SIG-M5 (cell line): ENCODE results near the gene DCTN3.
A peak's percentile ranks its signal among the peaks of the same experiment; 100 is the strongest.
"Not testable (repeated sequence)": the region's sequence is repeated elsewhere in the genome, so short reads cannot be mapped to it uniquely, and the experiment has no call there.

Source experiments
- DNase-seq: peaks from one replicate; lab custom pipeline; 2025; lab: John Stamatoyannopoulos, UW

Gene DCTN3

GRCh38 chr9:34647084-34647403 lies 26.7 kb upstream of the DCTN3 start:
- DNase-seq: no peak

DNA sequence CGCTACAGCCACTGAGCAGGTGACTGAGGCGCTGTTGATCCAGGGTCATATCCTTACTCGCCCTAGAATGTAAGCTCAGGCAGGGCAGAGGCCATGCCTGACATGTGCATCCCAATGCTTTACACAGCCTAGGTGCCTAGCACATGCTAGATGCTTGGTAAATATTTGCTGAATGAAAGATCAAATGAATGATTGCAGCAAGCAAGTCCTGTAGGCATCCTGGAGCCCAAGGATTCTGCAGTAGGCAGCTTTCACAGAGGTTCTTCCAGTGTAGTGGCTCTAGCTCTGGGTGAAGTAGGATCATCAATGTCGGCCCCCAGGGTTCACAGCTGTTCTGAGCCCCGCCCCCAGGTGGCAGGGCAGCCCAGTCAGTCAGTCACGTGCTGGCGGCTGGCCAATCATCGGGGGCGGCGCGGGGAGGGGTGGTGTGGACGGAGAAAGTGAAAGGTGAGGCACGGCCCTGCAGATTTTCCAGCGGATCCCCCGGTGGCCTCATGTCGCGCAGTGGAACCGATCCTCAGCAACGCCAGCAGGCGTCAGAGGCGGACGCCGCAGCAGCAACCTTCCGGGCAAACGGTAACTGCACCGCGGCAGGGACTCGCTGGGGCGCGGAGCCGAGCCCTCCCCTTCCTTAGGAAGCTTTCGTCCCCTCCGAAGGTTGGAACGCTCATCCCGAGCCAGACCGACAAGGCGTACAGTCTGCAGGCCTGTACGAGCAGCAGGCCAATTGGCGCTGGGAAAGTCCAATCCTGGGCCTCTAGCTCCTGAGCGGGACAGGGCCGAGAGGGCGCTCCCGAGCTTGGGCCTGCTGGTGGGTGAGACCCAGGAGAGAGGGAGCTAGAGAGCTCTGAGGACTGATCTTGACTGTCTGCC lies 26.2 kb upstream of the DCTN3 start, which contains the start of gene GALT:
TSS of gene GALT (plus strand) at position 465 of the 873 bp plus-strand sequence. CDS start at position 495, 30 bp downstream.
- no peak for DNase-seq

- DNase-seq: no peak
Observed at GRCh38 chr9:34644766-34645314, 24.5 kb upstream of the DCTN3 start.

DNA sequence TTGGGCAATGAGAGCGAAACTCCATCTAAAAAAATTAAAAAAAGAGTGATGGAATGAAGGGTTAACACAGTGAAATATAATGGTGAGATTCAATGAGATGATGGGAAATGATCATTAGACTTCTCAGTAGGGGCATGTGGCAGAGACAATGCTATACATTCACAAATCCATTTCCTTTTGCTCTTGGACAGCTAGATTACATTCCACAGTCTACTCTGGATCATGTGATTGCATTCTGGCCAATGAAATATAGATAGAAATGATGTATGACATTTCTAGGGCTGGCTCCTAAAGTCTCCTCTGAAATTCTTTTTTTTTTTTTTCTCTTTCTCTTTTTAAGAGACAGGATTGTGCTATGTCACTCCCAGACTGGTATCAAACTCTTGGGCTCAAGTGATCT lies 22.4 kb upstream of the DCTN3 start:
- no peak for DNase-seq

DNA sequence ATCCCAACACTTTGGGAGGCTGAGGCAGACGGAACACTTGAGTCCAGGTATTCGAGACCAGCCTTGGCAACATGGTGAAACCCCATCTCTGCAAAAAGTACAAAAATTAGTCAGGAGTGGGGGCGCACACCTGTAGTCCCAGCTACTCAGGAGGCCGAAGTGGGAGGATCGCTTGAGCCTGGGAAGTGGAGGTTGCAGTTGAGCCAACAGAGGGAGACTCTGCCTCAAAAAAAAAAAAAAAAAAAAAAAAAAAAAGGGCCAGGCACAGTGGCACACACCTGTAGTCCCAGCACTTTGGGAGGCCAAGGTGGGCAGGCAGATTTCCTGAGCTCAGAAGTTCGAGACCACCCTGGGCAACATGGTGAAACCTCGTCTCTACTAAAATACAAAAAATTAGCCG lies 19.0 kb upstream of the DCTN3 start:
- DNase-seq: not testable (repeated sequence)

DNA sequence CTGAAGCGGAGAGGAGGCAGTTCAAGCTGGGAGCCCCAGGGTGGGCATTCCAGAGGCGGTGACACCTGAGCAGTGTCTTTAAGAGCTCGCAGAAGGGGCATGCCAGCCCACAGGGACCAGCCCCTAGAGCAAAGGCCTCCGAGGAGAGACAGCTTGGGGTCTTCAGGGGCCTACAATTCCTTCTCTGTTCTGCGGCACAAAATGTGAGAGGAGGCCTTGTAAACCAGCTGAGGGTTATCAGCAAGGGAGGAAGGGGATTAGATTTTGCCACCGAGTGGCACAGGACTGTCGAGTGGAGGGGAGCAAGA lies 17.8 kb upstream of the DCTN3 start:
- DNase-seq: no peak

DNA sequence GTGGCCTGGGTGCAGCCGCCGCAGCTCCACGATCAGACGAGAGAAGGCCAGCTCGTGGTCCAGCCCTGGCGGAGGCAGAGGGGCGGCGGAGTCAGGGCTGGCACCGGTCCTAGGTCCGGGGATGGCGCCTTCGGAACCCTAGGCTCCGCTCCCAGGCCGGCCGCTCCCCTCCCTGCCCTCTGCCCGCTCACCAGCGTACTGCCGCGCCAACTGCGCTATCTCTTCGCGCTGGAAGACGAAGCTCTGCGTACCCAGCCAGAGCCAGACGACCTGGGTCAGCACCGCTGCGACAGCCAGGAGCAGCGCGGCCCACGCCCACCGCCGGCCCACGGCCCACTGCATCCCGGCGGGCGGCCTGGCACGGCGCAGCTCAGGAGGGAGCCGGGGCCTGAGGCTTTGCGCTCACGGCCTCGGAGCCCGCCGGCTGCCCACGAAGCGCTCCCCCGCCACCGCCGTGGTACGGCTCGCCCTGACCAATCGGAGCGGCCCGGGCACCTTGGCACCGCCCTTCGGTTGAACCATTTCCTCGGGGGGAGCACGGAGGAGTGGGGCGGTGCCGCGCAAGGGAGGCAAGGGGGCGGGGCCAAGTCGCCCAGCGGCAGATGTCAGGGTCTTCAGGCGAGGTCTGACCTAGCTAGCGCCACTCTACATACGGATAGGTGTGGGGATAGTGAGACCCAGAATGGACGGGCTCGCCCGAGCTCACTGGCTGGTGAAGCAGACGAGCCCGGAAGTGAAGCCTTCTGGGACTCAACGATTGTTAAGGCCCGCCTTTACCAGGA lies 17.3 kb upstream of the DCTN3 start, which contains the start of gene SIGMAR1:
TSS of gene SIGMAR1 (minus strand) at position 432 of the 782 bp plus-strand sequence. CDS start at position 342, 90 bp downstream.
- DNase-seq: peak; percentile 12

DNA sequence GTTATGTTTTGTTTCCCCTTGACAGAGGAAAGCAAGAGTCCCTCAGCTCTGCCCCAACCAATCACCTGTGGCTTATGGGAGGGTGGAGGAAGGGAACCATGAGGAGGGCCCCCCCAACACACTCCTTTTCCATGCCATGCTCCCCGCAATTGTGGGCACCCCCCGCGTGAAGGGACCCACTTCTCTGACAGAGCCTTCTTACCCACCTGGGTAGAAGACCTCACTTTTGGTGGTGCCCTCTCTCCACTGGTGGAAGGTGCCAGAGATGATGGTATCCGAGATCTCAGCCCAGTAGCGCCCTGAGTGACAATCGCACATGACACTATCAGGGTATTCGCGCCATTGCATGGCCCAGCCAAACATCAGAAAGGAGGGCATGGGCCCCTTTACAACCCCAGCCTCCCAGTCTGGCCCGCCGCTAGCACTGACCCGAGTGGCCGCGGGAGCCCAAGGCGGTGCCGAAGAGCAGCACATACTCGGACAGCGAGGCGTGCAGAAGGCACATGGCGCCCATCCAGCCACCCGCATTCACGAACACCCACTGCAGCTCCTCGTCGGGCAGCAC lies 16.6 kb upstream of the DCTN3 start:
- DNase-seq: no peak

DNA sequence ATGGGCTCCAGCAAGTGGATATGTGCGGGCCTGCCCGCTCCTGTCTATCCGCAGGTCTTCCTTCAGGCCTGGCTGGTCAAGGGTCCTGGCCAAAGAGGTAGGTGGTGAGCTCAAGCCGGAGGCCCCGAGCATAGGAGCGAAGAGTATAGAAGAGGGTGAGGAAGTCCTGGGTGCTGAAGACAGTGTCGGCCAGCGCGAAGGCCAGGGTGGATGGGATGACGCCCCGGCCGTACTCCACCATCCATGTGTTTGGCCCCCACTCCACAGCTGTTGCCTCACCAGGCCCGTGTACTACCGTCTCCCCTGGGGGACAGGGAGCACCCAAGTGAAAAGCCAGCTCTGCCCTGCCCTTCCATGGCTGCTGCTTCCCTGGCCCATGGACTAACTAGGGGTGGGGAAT lies 15.3 kb upstream of the DCTN3 start:
- no peak for DNase-seq

GRCh38 chr9:34634551-34635248 lies 14.4 kb upstream of the DCTN3 start:
- no peak for DNase-seq

- no peak for DNase-seq
Observed at GRCh38 chr9:34633851-34634550, 13.7 kb upstream of the DCTN3 start.

DNA sequence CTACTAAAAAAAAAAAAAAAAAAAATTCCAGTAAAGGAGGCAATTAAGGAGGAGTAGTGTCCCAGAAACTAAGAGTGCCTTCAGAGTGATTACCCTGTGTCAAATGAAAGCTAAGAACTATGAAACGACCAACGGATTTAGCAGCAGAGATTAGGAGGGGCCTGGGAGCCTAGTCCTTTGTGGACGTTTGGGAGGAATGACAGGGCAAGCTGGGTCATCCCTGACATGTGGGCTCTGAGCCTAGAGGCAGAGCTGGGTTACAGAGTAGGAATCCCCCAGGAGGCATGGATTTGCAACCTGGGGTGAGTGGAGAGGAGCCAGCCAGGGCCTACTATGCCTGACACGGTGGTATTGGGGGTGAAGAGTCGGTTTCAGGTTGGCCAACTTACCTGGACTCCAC lies 12.9 kb upstream of the DCTN3 start:
- no peak for DNase-seq

GRCh38 chr9:34630402-34631154 lies 10.3 kb upstream of the DCTN3 start:
- no peak for DNase-seq

- DNase-seq: no peak
Observed at GRCh38 chr9:34629491-34629808, 9.2 kb upstream of the DCTN3 start.

DNA sequence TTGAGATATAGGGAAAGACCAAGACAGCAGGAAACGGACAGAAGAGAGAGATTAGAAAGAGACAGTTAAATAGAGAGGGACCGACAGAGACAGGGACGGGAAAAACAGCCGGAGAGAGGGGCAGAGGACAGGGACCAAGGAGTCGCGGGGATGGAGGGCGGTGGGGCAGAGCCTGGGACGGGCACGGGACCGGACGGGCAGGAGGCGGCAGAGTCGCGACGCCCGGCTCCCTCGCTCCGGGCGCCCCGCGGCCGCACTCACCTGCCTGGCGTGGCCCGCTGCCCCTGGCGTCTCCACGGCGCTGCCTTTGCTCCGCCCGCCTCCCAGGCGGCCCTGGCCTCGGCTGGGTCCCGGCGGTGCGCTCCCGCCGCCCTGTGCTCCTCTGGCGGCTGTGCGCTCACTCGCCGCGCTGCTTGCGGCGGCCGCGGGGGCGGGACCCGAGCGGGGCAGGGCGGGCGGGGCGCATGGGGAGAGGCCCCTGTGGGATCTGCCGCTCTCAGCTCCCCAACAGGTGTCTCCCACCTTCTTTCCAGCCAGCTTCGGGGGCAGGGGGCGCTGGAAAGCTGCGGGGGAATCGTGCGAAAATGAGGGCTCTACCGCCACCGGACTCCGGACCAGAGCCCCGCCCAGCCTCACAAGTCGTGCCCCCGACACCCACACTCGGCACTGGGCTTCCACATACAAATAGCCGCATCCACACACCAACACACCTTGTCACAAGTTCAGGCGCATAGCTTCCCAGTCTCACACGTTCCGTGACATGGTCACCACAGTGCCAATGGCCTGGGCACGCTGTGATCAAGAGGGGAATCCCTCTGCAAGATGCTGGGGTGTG lies 8.6 kb upstream of the DCTN3 start, which contains the start of gene ARID3C:
TSS of gene ARID3C (minus strand) at position 411 of the 835 bp plus-strand sequence. CDS start 1,052 bp downstream, outside the sequence.
- no peak for DNase-seq

- DNase-seq: no peak
Observed at GRCh38 chr9:34627716-34628655, 7.7 kb upstream of the DCTN3 start.

DNA sequence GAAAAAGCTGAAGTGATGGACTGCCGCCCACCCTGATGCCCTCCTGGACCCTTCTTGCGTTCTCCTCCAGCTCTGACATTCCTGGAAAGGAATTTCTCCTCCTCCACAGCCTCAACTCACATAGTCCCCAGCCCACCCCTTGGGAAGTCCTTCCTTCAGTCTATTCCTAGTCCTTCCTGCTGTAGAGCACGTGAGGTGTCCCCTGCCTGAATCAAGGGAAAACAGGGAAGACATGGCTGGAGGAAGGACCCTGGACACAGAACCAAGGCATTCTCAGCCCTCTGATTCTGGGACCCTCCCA lies 4.8 kb upstream of the DCTN3 start:
- DNase-seq: no peak

DNA sequence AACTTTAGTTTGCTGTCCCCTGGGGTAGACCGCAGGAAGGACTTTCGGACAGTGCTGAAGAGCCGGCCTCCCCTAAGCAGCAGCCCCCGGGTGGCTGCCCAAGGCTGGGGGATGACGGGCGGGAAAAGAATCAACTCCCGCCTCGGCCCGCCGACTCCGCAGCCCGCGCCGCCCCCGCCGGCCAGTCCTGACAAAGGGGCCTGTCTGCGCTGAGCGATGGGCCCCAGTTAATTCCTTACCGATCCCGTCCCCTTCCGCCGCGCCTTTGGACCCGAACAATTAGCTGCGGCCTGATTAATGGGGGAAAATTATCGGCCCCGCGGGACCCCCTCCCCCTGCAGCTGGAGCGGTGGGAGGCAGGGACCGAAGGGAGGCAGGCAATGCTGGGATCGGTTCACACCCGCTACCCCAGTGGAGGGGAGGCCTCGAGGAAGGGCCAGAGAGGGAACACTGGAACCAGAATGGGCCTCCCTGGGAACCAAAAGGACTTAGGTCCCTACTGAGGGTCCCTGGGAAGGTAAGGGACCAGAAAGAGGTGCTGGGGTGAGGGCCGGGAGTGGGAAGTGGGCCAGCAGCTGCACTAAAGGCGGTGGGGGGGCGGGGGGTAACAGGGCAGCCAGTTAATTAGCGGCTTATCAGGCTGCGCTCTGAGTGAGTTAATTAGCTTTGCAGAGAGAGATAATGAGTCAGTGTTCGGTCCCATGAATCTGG lies 4.3 kb upstream of the DCTN3 start:
- DNase-seq: no peak
